HL-60 (cell line): ENCODE data around the gene RABGEF1.
"Not testable (repeated sequence)": the region's sequence is repeated elsewhere in the genome, so short reads cannot be mapped to it uniquely, and the experiment has no call there.

ENCODE experiments used
- DNase-seq, 2 experiments: peaks; one replicate each; pipeline ENCODE4 v3.0.0-alpha.2; 2010 to 2020; ENCODE audit warnings: low read depth in 1 of 2, low spot score in 1 of 2
- H3K27ac ChIP-seq: fragments of 250-450 bp; sonication (Bioruptor Pico); replicated peaks from 2 replicates; pipeline ENCODE4 v1.5.1; 2020; ENCODE audit warnings: mild to moderate bottlenecking, moderate library complexity
- H3K27me3 ChIP-seq: fragments of 250-450 bp; sonication (Bioruptor Pico); 2 replicates; pipeline ENCODE4 v1.5.1; 2021; ENCODE audit warnings: mild to moderate bottlenecking, moderate library complexity; ENCODE audit not compliant: insufficient read depth, poor library complexity, severe bottlenecking
- H3K4me3 ChIP-seq: replicated peaks from 2 replicates; pipeline ENCODE4 v1.5.1; 2011; ENCODE audit warnings: mild to moderate bottlenecking, control low read depth, low read length; ENCODE audit not compliant: insufficient read depth
- GABPA ChIP-seq: IDR thresholded peaks from 2 replicates; pipeline ENCODE4 v1.6.1; 2012; ENCODE audit warnings: low read depth
- POLR2AphosphoS5 ChIP-seq: IDR thresholded peaks from 2 replicates; pipeline ENCODE4 v1.6.1; 2012; ENCODE audit warnings: low read depth
- SPI1 ChIP-seq: IDR thresholded peaks from 2 replicates; pipeline ENCODE4 v1.6.1; 2012; ENCODE audit warnings: low read depth, mild to moderate bottlenecking, borderline replicate concordance
- TF ChIP-seq, protein P1 (sequence below): IDR thresholded peaks from 2 replicates; pipeline ENCODE4 v1.6.1; 2012; ENCODE audit warnings: low read depth; ENCODE audit not compliant: insufficient replicate concordance
- TF ChIP-seq, protein P2 (sequence below): IDR thresholded peaks from one replicate; pipeline ENCODE4 v1.5.1; 2011; ENCODE audit warnings: low read length, control low read depth, inconsistent platforms; ENCODE audit not compliant: insufficient read depth

Gene RABGEF1

DNA sequence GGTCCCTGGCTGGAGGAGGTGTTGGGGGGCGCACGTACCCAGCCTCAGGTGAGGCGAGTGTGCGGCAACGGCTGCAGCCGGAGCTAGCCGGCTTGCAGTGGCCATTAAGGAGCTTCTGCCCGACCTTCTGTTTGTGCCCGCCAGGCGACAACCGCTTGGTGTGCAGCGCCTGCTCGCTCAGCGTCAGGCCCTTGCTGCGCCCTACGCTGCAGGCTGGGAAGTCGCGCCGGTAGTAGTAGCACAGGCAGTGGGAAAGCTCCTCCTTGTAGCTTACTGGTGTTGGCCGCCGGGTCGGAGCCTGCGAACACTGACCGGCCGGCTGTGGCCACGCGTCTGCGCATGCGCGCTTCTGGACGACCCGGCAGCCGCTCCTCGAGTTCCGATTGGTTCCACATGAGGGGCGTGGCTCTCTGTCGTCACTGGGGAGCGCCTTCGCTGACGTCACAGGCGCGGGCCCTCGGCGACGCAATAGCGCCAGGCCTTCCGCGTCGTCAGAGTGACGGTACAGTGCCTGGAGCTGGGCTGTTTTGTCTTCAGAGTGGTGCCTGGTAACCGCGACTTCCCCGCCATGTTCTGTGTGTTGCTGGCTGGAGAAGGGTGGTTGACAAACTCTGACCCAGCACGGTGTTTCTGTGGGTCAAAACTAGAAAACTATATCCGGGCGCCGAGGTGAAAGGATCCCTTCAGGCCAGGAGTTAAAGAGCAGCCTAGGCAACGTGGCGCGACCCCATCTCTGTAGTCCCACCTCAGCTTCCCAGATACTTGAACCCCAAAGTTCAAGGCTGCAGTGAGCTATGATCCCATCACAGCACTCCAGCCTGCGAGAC, 104.2 kb downstream of the RABGEF1 start:
- Histone ChIP-seq H3K27ac (peak overlapping the region; percentile 95), H3K4me3 (peak overlapping the region; percentile 74), H3K27me3 (no peaks in the 10 kb centered on the region)
- peak; percentile 96 to 98 for DNase-seq
- TF ChIP-seq POLR2AphosphoS5 (peak; percentile 86; the same call in 1 of the 2 replicates), GABPA (no peak)
- TF ChIP-seq, protein P1, sequence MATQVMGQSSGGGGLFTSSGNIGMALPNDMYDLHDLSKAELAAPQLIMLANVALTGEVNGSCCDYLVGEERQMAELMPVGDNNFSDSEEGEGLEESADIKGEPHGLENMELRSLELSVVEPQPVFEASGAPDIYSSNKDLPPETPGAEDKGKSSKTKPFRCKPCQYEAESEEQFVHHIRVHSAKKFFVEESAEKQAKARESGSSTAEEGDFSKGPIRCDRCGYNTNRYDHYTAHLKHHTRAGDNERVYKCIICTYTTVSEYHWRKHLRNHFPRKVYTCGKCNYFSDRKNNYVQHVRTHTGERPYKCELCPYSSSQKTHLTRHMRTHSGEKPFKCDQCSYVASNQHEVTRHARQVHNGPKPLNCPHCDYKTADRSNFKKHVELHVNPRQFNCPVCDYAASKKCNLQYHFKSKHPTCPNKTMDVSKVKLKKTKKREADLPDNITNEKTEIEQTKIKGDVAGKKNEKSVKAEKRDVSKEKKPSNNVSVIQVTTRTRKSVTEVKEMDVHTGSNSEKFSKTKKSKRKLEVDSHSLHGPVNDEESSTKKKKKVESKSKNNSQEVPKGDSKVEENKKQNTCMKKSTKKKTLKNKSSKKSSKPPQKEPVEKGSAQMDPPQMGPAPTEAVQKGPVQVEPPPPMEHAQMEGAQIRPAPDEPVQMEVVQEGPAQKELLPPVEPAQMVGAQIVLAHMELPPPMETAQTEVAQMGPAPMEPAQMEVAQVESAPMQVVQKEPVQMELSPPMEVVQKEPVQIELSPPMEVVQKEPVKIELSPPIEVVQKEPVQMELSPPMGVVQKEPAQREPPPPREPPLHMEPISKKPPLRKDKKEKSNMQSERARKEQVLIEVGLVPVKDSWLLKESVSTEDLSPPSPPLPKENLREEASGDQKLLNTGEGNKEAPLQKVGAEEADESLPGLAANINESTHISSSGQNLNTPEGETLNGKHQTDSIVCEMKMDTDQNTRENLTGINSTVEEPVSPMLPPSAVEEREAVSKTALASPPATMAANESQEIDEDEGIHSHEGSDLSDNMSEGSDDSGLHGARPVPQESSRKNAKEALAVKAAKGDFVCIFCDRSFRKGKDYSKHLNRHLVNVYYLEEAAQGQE: peak; percentile 36

DNA sequence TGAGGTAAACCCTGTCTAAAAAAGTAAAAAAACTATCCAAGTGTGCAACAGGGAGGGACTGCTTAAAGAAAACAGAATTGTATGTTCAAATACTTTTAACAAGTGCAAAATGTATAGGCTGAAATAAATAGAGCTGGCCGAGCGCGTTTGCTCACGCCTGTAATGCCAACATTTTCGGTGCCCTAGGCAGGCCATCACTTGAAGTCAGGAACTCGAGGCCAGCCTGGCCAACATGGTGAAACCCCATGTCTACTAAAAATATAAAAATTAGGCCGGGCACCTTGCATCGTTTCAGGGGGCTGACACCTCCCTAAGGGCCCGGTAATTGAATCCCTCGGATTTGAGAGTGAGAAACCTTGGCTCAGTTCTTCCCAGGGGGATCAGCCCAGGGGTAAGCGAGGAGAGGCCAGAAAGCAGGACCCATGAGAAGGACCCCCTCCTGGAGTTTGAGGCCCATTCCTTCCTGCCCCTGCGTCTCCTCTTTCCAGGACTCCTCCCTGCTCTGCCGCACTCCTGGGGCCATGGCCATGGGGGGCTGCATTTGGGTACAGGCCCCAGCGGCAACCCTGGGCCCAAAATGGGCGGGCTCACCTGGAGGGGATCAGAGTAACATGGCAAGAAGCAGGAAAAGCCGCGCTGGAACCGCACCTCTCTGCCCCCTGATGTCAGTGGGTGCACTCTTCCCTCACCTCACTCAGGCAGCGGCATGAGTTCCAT, 105.0 kb downstream of the RABGEF1 start:
- H3K4me3 ChIP-seq: peak overlapping the region; percentile 74
- TF ChIP-seq, protein P1: no peak
- TF ChIP-seq, protein P2, sequence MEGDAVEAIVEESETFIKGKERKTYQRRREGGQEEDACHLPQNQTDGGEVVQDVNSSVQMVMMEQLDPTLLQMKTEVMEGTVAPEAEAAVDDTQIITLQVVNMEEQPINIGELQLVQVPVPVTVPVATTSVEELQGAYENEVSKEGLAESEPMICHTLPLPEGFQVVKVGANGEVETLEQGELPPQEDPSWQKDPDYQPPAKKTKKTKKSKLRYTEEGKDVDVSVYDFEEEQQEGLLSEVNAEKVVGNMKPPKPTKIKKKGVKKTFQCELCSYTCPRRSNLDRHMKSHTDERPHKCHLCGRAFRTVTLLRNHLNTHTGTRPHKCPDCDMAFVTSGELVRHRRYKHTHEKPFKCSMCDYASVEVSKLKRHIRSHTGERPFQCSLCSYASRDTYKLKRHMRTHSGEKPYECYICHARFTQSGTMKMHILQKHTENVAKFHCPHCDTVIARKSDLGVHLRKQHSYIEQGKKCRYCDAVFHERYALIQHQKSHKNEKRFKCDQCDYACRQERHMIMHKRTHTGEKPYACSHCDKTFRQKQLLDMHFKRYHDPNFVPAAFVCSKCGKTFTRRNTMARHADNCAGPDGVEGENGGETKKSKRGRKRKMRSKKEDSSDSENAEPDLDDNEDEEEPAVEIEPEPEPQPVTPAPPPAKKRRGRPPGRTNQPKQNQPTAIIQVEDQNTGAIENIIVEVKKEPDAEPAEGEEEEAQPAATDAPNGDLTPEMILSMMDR: no peak
- no peak for TF ChIP-seq GABPA
- no peak for TF ChIP-seq SPI1
- TF ChIP-seq POLR2AphosphoS5: no peak
- DNase-seq: no peak
- H3K27ac ChIP-seq: peak overlapping the region; percentile 95
- no peaks in the 10 kb centered on the region for H3K27me3 ChIP-seq

DNA sequence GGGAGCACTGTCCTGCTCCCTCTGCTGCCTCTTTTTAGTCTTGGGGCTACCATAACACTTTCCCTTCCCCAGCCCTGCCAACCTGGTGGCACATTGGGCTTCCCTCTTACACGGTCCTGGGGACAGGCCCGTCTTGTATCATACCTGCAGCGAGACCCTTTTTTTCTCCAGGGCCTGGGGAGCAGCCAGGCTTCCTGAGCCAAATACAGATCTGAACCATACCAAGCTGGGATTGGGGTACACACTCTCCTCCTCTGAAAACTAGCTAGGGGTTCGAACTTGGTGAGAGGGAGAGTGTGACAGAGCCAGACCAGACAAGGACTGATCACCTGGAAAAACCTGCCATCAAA, 105.5 kb downstream of the RABGEF1 start:
- H3K27me3 ChIP-seq, H3K4me3 ChIP-seq, DNase-seq: not testable (repeated sequence)
- peak overlapping the region; percentile 95 for H3K27ac ChIP-seq

DNA sequence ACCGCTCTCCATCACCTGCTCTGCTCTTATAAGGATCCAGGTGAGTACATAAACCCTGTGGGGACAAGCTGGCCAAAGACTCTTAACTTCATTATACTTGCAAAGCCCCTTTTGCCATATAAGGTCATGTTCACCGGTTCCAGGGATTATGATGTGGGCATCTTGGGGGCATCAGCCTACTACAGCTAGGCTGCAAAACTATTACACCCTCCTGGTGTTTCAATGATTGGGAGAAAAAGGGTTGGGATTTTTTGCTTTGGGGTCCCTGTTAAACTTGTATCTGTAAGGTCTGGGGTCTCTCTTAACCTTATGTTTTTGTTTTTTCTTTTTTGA, 107.0 kb downstream of the RABGEF1 start:
- not testable (repeated sequence) for DNase-seq, H3K4me3 ChIP-seq, H3K27me3 ChIP-seq
- peak overlapping the region; percentile 70 for H3K27ac ChIP-seq

DNA sequence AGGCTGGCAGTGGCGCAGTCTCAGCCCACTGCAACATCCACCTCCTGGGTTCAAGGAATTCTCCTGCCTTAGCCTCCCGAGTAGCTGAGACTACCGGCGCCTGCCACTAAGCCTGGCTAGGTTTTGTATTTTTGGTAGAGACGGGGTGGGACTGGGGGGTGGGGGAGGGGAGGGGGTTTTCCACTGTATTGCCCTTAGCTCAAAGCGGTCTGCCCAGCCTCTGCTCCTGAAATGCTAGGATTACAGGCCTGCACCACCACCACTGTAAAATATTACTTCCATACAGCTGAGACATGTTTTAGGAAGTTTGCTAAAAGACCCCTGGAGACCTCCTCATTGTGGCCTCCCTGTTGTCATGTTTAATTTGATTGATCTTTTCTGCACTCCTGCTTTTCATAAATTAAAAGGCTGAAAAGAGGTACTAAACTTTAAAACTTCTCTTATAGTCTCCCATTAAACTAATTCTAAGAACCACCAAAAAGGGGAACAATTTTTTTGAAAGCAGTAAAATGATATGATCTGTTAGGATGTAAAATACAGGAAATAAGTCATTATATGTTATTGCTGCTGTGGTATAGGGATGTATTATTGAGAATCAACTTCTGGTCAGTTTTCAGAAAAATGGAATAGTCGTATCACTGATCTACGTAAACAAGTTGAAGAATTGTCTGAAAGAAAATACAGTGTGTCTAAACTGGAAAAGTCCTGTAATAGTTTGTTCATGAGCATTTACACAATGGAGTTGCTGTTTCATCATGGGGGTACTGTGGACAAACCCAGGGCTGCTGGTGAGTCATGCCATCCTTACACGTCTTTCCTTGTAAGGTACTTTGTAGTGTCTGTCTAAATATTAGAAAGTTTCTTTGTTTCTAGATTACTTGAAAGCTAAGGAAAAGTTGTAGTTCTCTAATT, 107.6 kb downstream of the RABGEF1 start:
- Histone ChIP-seq H3K27me3 (no peaks in the 10 kb centered on the region), H3K27ac (peak overlapping the region; percentile 70), H3K4me3 (no peak overlapping the region)
- peak; percentile 73 to 87 for DNase-seq
- TF ChIP-seq, protein P2: no peak
- TF ChIP-seq GABPA: no peak
- no peak for TF ChIP-seq SPI1
- TF ChIP-seq, protein P1: no peak
- no peak; the same call in 1 of the 2 replicates for TF ChIP-seq POLR2AphosphoS5
